ENCODE data around the gene SORCS2. TPM values are rescaled to one million over a fixed set of nuclear protein-coding genes. Genes with fewer than 3 reads are reported as not detected.

SORCS2 gene
- total RNA-seq, 1 donor, result 0.27 TPM

GRCh38 chr4:7338876-7339623 lies 146.7 kb downstream of the SORCS2 start:
- no peak for DNase-seq (ENCODE audit: low read depth)
- TF ChIP-seq CTCF (IDR thresholded peaks at IDR 0.05; ENCODE audit: insufficient read depth, low read length), result no peak
- no peak overlapping the region for H3K4me3 ChIP-seq (ENCODE audit: low read depth, low read length)

DNA sequence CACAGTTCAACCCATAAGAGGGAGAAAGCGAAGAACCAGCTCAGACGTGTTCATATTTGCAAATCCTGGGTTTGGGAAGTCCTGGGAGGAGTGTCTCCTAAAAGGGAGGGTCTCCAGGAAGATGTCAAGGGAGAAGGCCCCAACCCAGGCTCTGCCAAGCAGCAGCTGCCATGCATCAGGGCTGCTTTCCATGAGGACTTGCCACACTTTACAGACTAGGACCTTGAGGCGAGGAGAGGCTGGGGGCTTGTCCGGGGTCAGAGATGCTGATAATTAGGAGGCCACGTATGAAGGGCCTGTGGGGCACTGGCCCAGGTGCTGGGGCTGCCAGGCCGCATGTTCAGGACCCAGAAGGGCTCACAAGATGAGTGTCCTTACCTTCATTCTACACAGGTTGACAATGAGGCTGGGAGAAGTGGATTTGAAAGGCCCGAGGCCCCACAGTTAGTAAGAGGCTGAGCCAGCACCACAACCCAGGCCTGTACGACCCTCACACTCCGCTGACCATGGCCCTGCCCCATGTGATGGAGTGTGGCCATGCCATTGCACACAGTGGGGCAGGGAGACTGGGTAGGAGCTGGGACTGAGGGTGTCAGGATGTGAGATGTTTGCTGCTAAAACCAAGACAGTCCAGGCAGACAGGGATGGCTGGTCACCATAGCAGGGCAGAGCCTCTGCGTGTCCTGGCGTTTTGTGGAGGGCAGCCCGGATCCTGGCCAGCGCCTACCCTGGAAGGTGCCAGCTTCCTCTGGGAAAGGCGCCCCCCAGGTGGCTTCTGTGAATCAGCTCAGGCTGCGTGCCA lies 147.6 kb downstream of the SORCS2 start:
- TF ChIP-seq CTCF (IDR thresholded peaks at IDR 0.05; ENCODE audit: insufficient read depth, low read length), result no peak
- no peak overlapping the region for H3K4me3 ChIP-seq (ENCODE audit: low read depth, low read length)
- DNase-seq (ENCODE audit: low read depth), result no peak

- no peak for DNase-seq (ENCODE audit: low read depth)
- no peak overlapping the region for H3K4me3 ChIP-seq (ENCODE audit: low read depth, low read length)
- no peak for TF ChIP-seq CTCF (IDR thresholded peaks at IDR 0.05; ENCODE audit: insufficient read depth, low read length)
Observed at GRCh38 chr4:7340553-7341433, 148.5 kb downstream of the SORCS2 start.

DNA sequence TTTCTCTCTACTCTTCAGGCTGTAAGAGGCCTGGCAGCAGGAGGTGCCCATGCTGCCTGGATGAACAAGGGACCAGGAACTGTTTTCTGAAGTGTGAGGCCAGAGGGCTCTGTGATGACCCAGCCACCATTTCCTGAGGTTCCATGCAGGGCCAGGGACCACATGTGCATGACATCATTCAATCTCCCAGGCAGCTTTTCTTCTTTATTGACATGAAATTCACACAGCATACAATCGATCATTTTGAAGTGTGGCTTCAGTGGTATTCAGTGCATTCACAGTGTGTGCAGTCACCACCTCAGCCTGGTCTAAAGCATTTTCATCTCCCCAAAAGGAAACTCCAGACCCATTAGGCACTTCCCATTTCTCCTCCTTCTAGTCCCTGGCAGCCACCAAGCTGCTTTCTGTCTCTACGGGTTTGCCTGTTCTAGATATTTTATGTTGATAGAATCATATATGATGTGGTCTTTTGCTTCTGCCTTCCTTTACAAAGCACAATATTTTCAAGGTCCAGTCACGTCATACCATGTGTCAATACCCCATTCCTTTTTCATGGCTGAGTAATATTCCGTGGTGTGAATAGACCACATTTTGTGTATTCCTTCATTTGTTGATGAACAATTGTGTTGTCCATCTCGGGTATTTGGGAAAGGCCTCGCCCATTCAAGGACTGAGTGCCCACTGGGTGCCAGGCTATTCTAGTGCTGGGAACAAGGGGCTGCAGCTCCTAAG lies 149.3 kb downstream of the SORCS2 start:
- H3K4me3 ChIP-seq (ENCODE audit: low read depth, low read length), result no peak overlapping the region
- no peak for TF ChIP-seq CTCF (IDR thresholded peaks at IDR 0.05; ENCODE audit: insufficient read depth, low read length)
- DNase-seq (ENCODE audit: low read depth), result no peak

- DNase-seq (ENCODE audit: low read depth), result no peak
- no peak overlapping the region for H3K4me3 ChIP-seq (ENCODE audit: low read depth, low read length)
- no peak for TF ChIP-seq CTCF (IDR thresholded peaks at IDR 0.05; ENCODE audit: insufficient read depth, low read length)
Observed at GRCh38 chr4:7342223-7343080, 150.1 kb downstream of the SORCS2 start.
